Fibroblast of mammary gland (primary cell): Measurements from ENCODE around the gene ANKK1.

Experiments used
- DNase-seq: peaks from one replicate; pipeline ENCODE4 v3.0.0-alpha.2; 2010; ENCODE audit warnings: low read depth
- H3K4me3 ChIP-seq: 2 replicates; pipeline ENCODE4 v1.5.1; 2011; ENCODE audit warnings: low read depth, mild to moderate bottlenecking, low read length, moderate library complexity; ENCODE audit not compliant: control insufficient read depth
- CTCF ChIP-seq: conservative IDR thresholded peaks from 2 replicates; pipeline ENCODE4 v1.5.1; 2011; ENCODE audit warnings: low read depth, low read length, inconsistent platforms; ENCODE audit not compliant: control insufficient read depth, insufficient read depth

The ANKK1 gene

GRCh38 chr11:113444502-113445123 is 57.0 kb downstream of the ANKK1 start:
- no peak for TF ChIP-seq CTCF
- DNase-seq, result no peak

GRCh38 chr11:113446112-113446511 is 58.5 kb downstream of the ANKK1 start:
- TF ChIP-seq CTCF, result no peak
- H3K4me3 ChIP-seq, result no peak overlapping the region
- peak; percentile 4 for DNase-seq

More at GRCh38 chr11:113444502-113445123, 57.0 kb downstream of the ANKK1 start:
- no peak overlapping the region for H3K4me3 ChIP-seq

DNA sequence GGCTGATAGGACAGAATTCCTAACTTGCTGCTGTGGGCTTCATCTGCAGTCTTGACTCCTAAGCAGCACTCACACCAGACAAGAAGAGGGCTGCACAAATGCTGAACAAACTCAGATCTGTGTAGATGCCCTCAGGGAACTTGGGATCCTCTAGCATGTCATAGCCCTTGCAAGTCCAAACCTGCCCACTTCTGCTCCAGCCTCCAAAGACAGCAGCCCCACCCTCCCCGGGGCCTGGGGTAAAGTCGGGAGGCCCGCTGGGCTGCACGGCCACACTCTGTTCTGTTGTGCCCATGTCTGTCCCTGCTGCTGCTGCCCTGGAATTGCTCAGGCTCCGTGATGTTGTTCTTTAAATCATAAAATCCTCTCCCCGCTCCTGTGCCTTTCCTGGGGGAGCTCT is 59.4 kb downstream of the ANKK1 start:
- no peak for DNase-seq
- TF ChIP-seq CTCF, result no peak
- H3K4me3 ChIP-seq, result no peak overlapping the region

- no peak overlapping the region for H3K4me3 ChIP-seq
- TF ChIP-seq CTCF, result no peak
- peak; percentile 23 for DNase-seq
Observed at GRCh38 chr11:113447621-113448315, 60.2 kb downstream of the ANKK1 start.

GRCh38 chr11:113448316-113448677 is 60.7 kb downstream of the ANKK1 start:
- no peak for DNase-seq
- H3K4me3 ChIP-seq, result no peak overlapping the region

DNA sequence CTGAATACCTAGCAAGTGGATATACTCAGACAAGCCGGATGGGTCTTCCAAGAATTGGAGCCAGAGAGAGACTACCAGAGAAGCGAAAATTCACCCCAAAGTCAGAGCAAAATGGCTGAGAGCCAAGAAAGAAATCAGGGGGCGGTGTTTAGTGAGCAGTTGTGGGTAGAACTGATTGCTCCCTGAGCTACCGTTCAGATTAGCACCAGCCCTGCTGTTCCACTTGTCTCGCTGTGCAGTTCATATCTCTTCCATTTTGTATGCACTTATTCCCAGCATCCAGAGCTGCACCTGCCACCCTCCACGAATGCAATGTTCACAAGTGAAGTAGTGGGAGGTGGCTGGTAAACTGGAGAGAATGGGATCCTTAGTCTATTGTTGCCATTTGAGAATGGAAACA is 62.2 kb downstream of the ANKK1 start:
- no peak for DNase-seq
- no peak overlapping the region for H3K4me3 ChIP-seq
- TF ChIP-seq CTCF, result no peak

More at GRCh38 chr11:113448316-113448677, 60.7 kb downstream of the ANKK1 start:
- no peak for TF ChIP-seq CTCF
